Skeletal muscle satellite cell (primary cell): ENCODE data around the gene SUPT3H.
"Not testable (repeated sequence)": the region's sequence is repeated elsewhere in the genome, so short reads cannot be mapped to it uniquely, and the experiment has no call there.

Experiments
- H3K27me3 ChIP-seq: 2 replicates; pipeline ENCODE4 v1.7.0; 2013; ENCODE audit warnings: low read length; ENCODE audit not compliant: control insufficient read depth, insufficient read depth
- H3K36me3 ChIP-seq: 2 replicates; pipeline ENCODE4 v1.7.0; 2013; ENCODE audit warnings: mild to moderate bottlenecking, control low read depth, low read length; ENCODE audit not compliant: insufficient read depth
- H3K4me1 ChIP-seq: 2 replicates; pipeline ENCODE4 v1.7.0; 2013; ENCODE audit warnings: low read length; ENCODE audit not compliant: control insufficient read depth, insufficient read depth
- H3K4me2 ChIP-seq: 2 replicates; pipeline ENCODE4 v1.7.0; 2013; ENCODE audit warnings: mild to moderate bottlenecking, low read length
- H3K4me3 ChIP-seq: 2 replicates; pipeline ENCODE4 v1.7.0; 2013; ENCODE audit warnings: low read length
- H3K9ac ChIP-seq: 2 replicates; pipeline ENCODE4 v1.7.0; 2013; ENCODE audit warnings: mild to moderate bottlenecking, low read depth, low read length, moderate library complexity
- H3K9me3 ChIP-seq: replicated peaks from 2 replicates; pipeline ENCODE4 v1.7.0; 2013; ENCODE audit warnings: mild to moderate bottlenecking, control low read depth, low read length

Gene SUPT3H

DNA sequence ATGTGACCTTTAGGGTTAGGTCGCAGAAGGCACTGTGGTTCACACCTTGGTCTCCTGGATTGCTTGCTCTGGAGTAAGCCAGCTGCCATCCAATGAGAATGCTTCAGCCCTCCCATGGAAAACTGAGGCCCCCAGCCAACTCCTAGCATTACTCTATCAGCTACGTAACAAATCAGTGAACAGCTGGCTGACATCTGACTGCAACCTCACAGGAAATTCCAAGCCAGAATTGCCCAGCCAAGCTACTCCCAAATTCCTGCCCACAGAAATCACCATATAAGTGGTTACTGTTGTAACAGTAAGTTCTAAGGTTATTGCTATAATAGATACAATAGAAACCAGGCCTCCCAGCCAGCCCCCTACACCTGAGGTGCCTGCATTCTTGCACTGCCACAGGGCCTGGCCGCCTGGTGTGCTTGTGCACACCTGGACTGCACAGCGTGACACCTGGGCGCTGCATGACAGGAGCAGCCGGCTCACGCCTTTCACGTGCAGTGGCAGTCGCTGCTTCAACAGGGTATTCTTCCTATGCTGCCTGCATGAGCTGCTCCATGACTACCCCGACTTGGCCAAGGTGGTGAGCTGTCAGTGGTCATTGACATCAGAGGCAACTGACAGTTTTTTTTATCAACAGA lies 479.3 kb downstream of the SUPT3H start:
- H3K4me1 ChIP-seq: no peaks in the 10 kb centered on the region
- no peaks in the 10 kb centered on the region for H3K27me3 ChIP-seq
- no peak overlapping the region for H3K4me3 ChIP-seq

DNA sequence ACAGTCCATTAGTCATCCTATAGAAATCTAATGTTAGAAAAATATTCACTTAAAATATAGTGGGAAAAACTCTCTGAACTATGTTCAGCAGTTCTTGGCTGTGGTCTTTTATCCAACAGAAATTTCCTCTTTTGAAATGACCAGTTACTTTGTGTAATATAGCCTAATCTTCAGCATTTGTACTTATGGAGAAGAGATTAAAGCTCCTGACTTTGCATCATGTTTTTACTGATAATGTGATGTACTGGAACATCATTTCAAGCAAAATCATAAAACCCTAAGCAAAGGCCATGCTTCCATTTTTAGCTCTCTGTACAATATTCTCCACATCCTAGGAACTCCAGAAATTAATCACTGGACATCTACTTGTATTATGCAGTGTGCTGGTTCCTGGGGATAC lies 480.4 kb downstream of the SUPT3H start:
- Histone ChIP-seq H3K9ac (no peak overlapping the region), H3K4me2 (no peak overlapping the region), H3K4me1 (no peaks in the 10 kb centered on the region), H3K36me3 (no peaks in the 10 kb centered on the region), H3K27me3 (no peaks in the 10 kb centered on the region), H3K9me3 (no peaks in the 10 kb centered on the region), H3K4me3 (no peak overlapping the region)

More for the DNA sequence above, 479.3 kb downstream of the SUPT3H start:
- Histone ChIP-seq H3K4me2 (no peak overlapping the region), H3K9me3 (no peaks in the 10 kb centered on the region), H3K9ac (no peak overlapping the region), H3K36me3 (no peaks in the 10 kb centered on the region)

DNA sequence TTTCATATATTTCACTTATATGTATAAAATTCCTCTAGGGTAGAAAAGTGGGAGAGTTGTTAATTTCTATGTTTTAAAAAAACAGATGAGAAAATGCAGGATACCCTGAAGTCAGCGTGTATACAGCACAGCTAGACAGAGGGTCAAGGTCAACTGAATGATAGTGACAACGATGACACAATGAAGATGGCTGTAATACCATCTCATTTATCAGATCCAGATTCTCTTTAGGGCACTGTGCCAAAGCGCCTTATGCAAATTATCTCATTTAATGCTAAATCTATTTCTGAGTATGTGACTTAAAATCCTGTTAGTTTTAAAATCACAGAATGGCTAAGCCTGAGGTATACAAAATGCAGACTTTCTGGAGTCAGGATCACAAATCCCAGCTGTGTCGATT lies 481.0 kb downstream of the SUPT3H start:
- H3K27me3 ChIP-seq: no peaks in the 10 kb centered on the region
- no peaks in the 10 kb centered on the region for H3K9me3 ChIP-seq
- no peak overlapping the region for H3K4me3 ChIP-seq
- no peaks in the 10 kb centered on the region for H3K4me1 ChIP-seq
- H3K9ac ChIP-seq: no peak overlapping the region
- H3K4me2 ChIP-seq: no peak overlapping the region
- no peaks in the 10 kb centered on the region for H3K36me3 ChIP-seq

DNA sequence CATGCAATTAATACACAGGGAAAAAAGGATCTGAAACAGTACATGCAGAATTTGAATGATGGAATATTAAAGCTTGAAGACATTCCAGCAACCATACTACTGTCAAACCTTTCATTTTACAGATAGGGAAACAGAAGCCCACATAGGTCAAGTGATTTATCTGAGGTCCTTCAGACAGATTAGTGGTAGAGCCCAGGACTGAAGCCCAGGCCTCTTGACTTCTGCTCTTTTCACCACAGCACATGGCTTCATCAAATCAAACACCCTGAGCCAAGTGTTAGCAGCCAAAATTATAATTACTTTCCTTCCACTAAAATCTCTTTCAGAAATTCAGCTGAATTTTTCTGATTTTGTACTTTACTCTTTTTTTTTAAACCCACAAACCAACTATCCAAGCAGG lies 485.2 kb downstream of the SUPT3H start:
- Histone ChIP-seq H3K27me3 (no peaks in the 10 kb centered on the region), H3K4me2 (no peak overlapping the region), H3K9me3 (no peaks in the 10 kb centered on the region), H3K36me3 (no peaks in the 10 kb centered on the region), H3K4me3 (no peak overlapping the region), H3K9ac (no peak overlapping the region), H3K4me1 (no peaks in the 10 kb centered on the region)

DNA sequence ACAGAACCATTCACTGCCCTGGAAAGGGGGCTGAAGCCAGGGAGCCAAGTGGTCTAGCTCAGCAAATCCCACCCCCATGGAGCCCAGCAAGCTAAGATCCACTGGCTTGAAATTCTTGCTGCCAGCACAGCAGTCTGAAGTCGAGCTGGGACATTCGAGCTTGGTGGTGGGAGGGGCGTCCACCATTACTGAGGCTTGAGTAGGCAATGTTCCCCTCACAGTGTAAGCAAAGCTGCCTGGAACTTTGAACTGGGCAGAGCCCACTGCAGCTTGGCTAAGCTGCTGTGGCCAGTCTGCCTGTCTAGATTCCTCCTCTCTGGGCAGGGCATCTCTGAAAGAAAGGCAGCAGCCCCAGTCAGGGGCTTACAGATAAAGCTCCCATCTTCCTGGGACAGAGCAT lies 498.7 kb downstream of the SUPT3H start:
- not testable (repeated sequence) for H3K4me3 ChIP-seq, H3K9me3 ChIP-seq, H3K9ac ChIP-seq, H3K27me3 ChIP-seq, H3K36me3 ChIP-seq, H3K4me2 ChIP-seq, H3K4me1 ChIP-seq

DNA sequence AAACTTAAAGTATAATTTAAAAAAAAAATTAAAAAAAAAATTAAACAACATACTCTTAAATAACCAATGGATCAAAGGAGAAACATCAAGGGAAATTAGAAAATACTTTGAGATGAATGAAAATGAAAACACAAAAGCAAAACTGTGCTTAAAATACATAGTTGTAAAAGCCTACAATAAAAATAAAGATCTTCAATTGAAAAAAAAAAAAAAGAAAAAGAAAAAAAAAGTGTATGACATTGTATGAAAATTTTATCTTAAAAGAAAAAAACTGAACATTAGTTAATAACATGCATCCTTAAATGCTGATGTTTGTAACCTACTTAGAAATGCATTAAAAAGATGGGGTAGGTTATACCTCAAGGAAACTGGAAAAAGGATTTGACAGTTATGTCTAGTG lies 501.1 kb downstream of the SUPT3H start:
- not testable (repeated sequence) for H3K4me3 ChIP-seq, H3K4me1 ChIP-seq, H3K27me3 ChIP-seq, H3K9me3 ChIP-seq, H3K9ac ChIP-seq, H3K36me3 ChIP-seq, H3K4me2 ChIP-seq

DNA sequence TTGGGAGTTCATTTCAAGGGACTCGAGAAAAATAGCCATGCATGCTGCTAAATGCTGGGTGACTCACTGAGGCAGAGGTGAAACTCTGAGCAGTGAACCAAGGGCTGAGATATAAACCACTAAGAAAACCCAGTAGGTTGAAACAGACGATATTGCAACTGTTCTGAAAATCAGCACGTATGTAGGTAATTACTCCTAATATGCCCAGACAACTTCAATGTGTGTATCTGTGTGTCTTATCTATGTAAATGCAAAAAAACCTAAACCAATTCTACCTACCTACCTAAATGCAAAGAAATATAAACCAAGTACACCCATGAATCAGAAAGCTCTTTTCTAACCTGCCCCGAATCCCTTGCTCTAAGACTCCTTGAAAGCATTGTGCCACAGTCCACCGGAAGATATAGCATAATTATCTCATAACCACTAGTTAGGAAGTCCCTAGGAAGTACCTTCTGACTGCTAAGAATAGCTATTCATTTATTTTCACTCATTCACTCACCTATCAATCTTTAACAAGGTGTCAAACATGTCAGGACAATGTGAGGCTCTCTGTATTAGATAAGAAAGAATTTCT lies 508.3 kb downstream of the SUPT3H start:
- Histone ChIP-seq H3K9me3 (no peaks in the 10 kb centered on the region), H3K27me3 (no peaks in the 10 kb centered on the region), H3K36me3 (no peaks in the 10 kb centered on the region), H3K4me3 (no peak overlapping the region), H3K4me1 (no peaks in the 10 kb centered on the region), H3K4me2 (no peak overlapping the region), H3K9ac (no peak overlapping the region)

DNA sequence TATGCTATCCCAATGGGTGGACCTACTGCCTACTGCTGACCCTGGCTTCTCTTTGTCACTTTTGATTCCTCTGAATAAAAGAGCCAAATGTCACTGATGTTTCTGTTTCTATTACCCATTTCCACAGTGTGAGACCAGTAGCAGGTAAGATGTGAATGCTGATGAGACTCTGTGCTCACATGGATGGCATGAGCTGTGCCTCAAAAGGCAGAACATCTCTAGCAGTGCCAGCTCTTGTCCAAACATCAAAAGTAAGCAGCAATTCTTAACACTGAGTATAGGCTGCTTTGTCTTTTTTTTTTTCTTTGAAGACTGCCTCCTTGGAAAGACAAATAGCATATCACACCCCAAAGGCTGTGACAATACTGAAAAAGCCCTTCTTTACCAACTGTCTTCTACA lies 508.8 kb downstream of the SUPT3H start:
- Histone ChIP-seq H3K9ac (no peak overlapping the region), H3K4me3 (no peak overlapping the region), H3K36me3 (no peaks in the 10 kb centered on the region), H3K9me3 (no peaks in the 10 kb centered on the region), H3K4me2 (no peak overlapping the region), H3K4me1 (no peaks in the 10 kb centered on the region), H3K27me3 (no peaks in the 10 kb centered on the region)

DNA sequence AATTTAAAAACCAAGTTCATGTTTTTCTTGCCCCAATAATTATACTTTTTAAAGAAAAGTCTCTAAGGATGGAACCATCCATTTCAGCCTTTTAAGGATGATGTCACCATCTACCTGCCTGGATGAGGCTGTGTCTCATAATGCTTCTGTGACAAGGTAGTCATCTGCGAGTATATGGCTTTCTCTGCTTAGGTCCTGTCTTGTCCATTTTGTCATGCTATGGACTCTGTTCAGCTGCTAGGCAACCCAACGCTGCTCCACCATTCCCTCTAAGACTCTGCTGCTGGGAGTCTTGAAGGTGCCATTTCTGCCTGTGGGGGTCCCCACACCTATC lies 509.4 kb downstream of the SUPT3H start:
- H3K9ac ChIP-seq: no peak overlapping the region
- no peaks in the 10 kb centered on the region for H3K4me1 ChIP-seq
- H3K4me2 ChIP-seq: no peak overlapping the region
- H3K36me3 ChIP-seq: no peaks in the 10 kb centered on the region
- H3K27me3 ChIP-seq: no peaks in the 10 kb centered on the region
- no peaks in the 10 kb centered on the region for H3K9me3 ChIP-seq
- H3K4me3 ChIP-seq: no peak overlapping the region

DNA sequence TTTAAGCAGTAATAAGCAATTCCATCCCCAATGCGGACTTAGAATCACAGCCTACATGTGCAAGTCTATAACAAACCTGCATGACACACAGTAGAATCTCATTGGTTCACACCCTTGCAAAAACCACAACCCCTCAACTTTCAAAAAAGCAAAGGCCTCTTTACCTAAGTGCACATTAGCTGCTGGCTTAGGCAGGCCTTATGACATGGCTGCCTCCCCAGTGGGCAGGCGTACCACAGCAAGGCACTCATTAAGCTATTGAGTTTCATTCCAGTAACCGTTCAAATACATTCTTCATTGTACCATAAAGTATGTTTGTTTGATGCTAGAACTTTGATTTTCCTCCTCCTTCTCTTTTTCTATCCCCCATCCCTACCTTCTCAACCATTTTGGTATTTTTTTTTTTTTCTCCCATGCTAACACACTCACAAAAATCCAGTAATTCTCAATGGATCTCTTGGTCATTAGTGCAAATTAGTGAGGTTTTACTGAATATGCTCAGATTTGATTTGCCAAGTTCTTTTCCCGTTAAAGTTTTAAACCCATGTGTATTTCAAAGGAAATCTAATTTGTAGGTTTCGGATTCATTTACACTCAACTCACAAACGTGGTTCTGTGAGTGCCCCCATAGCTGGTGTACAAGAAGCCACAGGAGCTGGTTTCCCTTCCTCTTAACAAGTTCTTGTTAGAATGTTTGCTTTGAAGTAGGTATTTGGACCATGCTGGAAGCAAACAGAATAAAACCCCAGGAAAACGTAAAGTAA lies 510.0 kb downstream of the SUPT3H start:
- Histone ChIP-seq H3K4me3 (no peak overlapping the region), H3K9ac (no peak overlapping the region), H3K36me3 (no peaks in the 10 kb centered on the region), H3K4me1 (no peaks in the 10 kb centered on the region), H3K9me3 (no peaks in the 10 kb centered on the region), H3K4me2 (no peak overlapping the region), H3K27me3 (no peaks in the 10 kb centered on the region)

DNA sequence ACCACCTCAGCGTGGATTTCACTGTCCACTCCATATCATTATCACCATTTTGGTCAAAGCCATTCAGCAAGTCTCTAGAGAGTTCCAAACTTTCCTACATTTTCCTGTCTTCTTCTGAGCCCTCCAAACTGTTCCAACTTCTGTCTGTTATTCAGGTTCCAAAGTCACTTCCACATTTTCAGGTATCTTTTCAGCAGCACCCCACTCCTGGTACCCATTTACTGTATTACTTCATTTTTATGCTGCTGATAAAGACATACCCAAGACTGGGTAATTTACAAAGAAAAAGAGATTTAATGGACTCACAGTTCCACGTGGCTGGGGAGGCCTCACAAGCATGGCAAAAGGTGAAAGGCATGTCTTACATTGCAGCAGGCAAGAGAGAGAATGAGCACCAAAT lies 512.5 kb downstream of the SUPT3H start:
- not testable (repeated sequence) for H3K4me2 ChIP-seq, H3K9me3 ChIP-seq

DNA sequence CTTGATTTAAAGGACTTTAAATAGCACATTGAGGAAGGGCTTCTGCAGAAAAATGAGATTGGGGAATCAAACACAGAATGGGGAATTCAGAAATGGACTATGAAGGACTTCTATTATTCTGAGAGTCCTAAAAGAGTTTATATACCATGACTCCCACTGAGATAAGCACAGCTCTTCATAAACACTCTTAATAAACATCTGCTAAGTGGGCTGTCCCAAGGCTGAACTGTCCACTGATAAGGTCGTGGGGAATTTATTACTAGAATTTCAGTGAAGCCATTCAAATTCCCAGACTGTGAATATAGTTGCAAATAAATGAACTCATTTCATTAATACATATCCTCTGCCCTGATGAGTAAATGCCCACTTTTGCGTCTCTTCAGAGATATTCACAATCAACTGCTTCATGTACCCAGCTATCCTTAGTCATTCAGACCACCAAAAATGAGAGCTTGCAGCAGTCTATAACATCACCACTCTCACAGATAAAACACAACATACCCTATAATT lies 517.8 kb downstream of the SUPT3H start:
- Histone ChIP-seq H3K4me2 (no peak overlapping the region), H3K27me3 (no peaks in the 10 kb centered on the region), H3K4me1 (peaks cover 13% of the 10 kb centered on the region), H3K36me3 (no peaks in the 10 kb centered on the region), H3K4me3 (no peak overlapping the region), H3K9ac (no peak overlapping the region), H3K9me3 (no peaks in the 10 kb centered on the region)

More for the DNA sequence above, 512.5 kb downstream of the SUPT3H start:
- not testable (repeated sequence) for H3K4me3 ChIP-seq, H3K36me3 ChIP-seq, H3K4me1 ChIP-seq, H3K27me3 ChIP-seq, H3K9ac ChIP-seq
